ENCODE results near the gene NT5C2.

DNA sequence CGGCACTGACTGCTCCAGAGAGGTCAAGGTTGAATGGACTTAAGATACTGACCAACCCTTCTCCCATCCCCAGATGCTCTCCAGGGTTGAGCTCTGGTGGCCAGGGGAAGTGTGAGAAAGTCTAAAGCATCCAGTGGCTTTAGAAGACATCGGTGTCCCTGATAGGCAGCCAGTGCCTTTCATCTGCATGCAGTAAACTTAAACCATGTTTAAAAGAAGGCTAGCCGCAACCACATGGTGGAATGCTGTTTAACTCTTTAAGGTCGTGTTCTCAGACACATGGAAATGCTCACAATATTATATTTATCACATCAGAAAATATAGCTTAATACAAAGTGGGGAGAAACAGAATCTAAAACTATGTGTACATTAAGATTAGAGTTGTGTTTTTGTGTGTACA, 138.0 kb downstream of the NT5C2 start:
- TF ChIP-seq POLR2A (IDR thresholded peaks at IDR 0.05) (no peak), CTCF (IDR thresholded peaks at IDR 0.05) (no peak)
